Non-pigmented ciliary epithelial cell (primary cell): Measurements from ENCODE around the gene SCAMP5.

Experiments
- DNase-seq: peaks from one replicate; pipeline ENCODE4 v3.0.0-alpha.2; 2010; ENCODE audit warnings: low read depth

SCAMP5 gene

GRCh38 chr15:75023181-75023871, 28.0 kb downstream of the SCAMP5 start, which contains the start of gene PPCDC:
TSS of gene PPCDC (plus strand) at chr15:75023590. CDS start at chr15:75028319, 4,729 bp downstream.
- DNase-seq, result peak; percentile 79

DNA sequence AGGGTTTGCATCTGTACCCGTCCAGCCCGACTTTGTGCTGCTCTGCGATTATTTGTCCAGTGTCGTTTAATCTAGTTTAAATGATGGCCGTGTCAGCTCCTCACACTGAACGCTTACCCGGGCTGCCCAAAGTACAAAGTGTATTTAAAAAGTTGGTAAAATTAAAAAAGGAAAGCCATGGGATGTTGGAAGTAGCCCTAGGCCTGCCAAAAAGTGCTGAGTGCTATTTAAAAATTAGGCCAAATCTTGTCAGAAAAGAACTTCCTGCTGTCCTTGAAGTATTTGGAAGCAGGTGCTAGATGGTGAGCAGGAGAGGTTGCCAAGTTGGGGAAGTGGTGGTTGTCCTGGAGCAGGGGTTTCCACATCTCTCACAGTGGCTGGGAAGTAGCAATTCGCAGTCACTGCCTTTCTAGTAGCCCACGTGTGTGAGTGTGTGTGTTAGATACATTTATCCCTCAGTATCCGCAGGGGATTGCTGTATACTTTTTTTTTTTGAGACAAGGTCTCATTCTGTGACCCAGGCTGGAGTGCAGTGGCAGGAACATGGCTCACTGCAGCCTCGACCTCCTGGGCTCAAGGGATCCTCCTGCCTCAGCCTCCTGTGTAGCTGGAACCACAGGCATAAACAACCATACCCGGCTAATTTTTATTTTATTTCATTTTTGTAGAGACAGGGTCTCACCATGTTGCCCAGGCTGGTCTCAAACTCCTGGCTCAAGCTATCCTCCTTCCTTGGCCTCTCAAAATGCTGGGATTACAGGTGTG, 28.7 kb downstream of the SCAMP5 start:
- DNase-seq, result no peak

DNA sequence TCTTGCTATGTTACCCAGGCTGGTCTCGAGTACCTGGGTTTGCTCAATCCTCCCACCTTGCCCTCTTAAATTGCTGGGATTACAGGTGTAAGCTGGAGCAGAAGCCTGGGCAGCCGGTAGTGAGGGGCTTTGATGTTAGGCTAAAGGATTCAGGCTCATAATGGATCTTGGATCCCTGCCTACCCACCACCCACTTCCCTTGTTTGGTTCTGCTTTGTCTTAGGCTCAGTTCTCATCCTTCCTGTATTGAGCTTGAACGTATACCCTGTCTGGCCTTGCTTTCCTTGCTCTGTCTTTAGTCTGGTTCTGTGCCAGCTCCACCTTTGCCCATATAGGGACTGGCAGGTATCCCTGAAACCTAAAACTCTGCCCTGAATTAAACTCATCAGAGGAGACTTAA, 29.7 kb downstream of the SCAMP5 start:
- no peak for DNase-seq

DNA sequence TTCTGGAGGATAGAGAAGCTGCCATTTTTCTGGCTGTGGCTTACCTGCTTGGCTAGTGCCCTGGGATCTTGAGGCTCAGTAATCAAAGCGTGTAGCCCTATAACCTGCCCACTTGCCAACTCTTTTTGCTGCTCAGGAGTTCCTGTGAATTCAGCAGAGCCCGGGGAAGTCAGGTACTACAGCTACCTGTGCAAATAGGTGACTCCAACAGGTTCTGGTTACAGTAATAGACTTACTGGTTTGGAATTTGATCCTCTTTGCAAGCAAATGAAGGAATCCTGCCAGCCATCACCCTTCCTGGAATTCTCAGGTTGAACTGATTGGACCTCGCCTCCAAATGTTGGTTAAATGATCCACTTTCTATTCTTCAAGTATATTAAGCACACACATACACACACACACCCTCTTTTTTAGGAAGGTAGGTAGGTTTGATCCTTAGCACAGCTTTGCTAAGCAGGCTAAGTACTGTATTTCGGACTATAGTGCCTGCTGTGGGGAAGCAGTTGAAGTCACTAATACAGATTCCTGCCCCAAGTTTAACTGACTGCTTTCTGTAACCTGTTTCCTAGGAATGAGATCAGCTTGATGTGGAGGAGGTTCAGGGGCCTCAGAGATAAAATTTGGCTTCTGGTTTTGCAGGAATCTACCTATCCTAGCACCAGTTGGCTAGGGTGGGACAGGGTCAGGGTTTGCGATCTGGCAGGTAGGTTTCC, 30.3 kb downstream of the SCAMP5 start:
- DNase-seq, result no peak

- no peak for DNase-seq
Measured at GRCh38 chr15:75027551-75027950, 32.2 kb downstream of the SCAMP5 start.

DNA sequence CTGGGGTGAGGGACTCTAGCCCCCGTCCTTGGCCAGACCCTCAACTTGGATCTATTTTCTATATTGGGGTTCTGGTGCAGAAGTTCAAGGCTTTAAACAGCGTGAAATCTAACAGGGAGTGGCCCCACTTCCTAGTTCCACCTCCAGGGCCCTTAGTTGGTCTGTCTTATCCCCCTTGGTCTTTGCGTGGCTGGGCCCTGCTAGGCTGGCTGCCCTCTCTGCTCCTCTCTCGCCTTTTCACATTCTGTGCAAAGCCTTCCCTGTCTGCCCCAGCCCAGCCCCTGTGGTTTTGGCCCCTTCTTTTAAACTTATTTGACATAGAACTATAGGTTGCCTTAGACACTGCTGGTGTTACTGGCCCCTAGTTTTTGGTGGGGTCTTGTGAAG, 33.6 kb downstream of the SCAMP5 start:
- no peak for DNase-seq

DNA sequence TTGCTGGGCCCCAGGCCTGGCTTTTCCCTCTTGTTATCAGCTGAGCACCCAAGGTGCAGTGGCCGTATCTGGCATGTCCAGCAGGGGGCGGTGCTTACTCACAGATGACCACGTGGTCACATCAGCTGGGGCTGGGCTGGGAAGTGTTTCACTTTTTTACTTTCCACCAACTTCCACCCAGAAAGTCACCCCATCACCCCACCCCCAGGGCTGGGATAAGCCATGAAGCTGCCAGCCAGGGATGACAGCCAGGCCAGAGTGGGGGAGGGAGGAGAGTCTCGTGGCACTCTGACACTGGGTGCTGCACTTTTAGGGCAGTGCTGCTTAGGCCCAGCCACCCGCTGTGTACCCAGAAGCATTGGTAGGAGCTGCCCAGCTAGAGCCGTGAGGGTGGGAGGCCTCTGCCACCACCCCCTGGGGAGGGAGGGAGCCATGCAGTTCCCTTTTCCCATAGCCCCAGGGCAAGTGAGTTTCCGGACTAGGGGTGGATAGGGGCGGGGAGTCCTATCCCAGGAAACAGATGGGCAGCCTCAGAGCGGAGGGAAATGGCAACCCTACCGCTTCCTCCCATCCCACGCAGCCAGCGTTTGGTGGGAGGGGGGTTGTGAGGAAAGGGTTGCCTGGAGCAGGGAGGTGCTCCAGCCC, 34.1 kb downstream of the SCAMP5 start:
- DNase-seq, result no peak

- no peak for DNase-seq
Measured at GRCh38 chr15:75030023-75030413, 34.7 kb downstream of the SCAMP5 start.

GRCh38 chr15:75030424-75030823, 35.1 kb downstream of the SCAMP5 start:
- no peak for DNase-seq

- no peak for DNase-seq
Measured at GRCh38 chr15:75031848-75032247, 36.5 kb downstream of the SCAMP5 start.

GRCh38 chr15:75032395-75032794, 37.0 kb downstream of the SCAMP5 start:
- DNase-seq, result no peak

GRCh38 chr15:75033809-75034208, 38.4 kb downstream of the SCAMP5 start:
- no peak for DNase-seq

GRCh38 chr15:75034615-75035014, 39.3 kb downstream of the SCAMP5 start:
- no peak for DNase-seq

DNA sequence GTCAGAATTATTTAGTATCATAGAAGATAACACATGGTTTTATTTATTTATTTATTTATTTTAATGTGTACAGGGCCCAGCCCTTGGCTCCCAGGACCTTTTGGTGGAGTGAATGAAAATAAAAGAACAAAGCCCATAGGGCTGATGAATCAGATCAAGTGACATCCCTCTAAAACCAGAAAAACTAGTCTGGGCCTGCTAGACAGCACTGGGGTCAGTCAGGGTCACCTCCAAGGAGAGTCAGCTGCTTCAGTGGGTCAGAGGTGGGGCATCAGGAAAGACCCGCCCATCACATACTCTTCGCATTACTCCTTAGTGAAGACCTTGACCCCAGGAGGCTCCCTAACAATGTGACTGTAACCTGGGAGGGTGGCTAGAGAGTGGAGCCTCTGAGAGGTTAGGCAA, 40.9 kb downstream of the SCAMP5 start:
- no peak for DNase-seq

DNA sequence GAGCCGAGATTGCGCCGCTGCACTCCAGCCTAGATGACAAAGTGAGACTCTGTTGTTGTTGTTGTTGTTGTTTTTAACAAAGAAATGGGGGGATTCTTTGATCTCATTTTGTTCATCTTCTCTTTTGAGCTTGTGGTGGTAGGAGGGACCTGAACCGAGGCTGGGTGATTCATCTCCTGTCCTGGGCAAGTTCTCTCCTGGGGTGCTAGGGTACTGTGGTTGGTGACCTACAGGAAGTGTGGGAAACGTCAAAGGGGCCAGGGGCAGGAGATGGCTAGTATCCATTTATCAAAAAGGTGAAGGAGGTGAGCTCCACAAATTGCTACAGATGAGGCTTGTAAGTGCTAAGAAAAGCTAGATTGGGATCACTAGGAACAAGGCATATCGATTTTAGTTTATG, 42.3 kb downstream of the SCAMP5 start:
- no peak for DNase-seq

DNA sequence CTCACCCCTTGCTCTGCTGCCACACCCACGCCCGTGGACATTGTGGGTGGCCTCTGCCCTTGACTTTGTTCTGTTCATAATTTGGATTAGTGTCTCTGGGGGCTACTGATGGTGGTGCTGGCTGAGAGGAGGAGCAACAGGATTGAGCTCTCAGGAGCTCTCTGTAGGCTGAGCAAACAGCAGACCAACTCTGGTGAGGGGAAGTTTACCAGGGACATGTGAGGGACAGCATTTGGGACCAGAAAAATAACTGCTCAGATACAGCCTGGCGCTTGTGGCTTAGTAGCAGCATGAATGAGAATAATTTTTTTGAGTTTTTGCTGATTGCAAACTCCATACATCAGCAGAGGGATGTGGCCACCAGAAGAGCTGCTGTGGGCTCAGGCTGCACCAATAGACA, 42.9 kb downstream of the SCAMP5 start:
- no peak for DNase-seq

- no peak for DNase-seq
Measured at GRCh38 chr15:75042730-75043508, 47.6 kb downstream of the SCAMP5 start.

GRCh38 chr15:75043509-75044257, 48.3 kb downstream of the SCAMP5 start:
- DNase-seq, result peak; percentile 98

- DNase-seq, result no peak
Measured at GRCh38 chr15:75044258-75044878, 49.0 kb downstream of the SCAMP5 start.

DNA sequence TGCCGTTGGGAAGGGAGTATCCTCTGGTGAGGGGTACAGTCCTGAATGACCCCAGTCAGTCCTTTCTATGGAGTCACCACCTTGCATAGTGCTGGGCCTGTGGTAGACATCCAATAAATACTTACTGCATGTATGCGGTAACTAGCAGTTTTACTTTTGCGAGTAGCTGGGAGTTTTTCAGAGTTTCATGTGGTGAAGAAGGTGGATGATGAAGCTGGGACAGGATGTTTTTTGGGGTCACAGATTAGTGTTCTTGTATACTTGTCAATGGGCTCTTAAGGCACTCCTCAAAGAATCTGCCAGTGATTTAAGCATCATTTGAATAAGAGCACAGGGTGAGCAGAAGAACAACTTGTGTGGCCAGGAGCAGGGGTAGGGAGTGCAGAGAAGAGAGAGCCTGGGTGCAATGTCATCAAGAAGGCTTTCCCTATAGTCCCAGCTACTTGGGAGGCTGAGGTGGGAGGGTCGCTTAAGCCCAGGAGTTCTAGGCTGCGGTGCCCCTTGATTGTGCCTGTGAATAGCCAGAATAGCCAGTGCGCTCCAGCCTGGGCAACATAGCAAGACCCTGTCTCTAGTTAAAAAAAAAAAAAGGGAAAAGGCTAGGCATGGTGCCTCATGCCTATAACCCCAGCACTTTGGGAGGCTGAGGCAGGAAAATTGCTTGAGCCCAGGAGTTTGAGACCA, 50.1 kb downstream of the SCAMP5 start:
- DNase-seq, result no peak
